WTC11 (cell line): ENCODE measurements around the gene RND3.

Experiments used
- CTCF ChIP-seq: fragments of 200-600 bp; IDR thresholded peaks from 2 replicates; pipeline ENCODE4 v1.8.0; 2022; ENCODE audit warnings: antibody characterized with exemption
- E2F4 ChIP-seq: sonication (generic); formaldehyde crosslinking; IDR thresholded peaks from 2 replicates; pipeline ENCODE4 v1.8.1; 2022; ENCODE audit warnings: low read depth, mild to moderate bottlenecking, moderate library complexity, missing genetic modification reagents, borderline replicate concordance
- PREB ChIP-seq: sonication (generic); formaldehyde crosslinking; IDR thresholded peaks from 2 replicates; pipeline ENCODE4 v1.8.1; 2022; ENCODE audit warnings: mild to moderate bottlenecking, missing genetic modification reagents, moderate library complexity, borderline replicate concordance
- ZNF121 ChIP-seq: sonication (generic); formaldehyde crosslinking; IDR thresholded peaks from 2 replicates; pipeline ENCODE4 v1.8.0; 2023; ENCODE audit warnings: missing genetic modification reagents
- ZNF232 ChIP-seq: sonication (generic); formaldehyde crosslinking; IDR thresholded peaks from 2 replicates; pipeline ENCODE4 v1.8.0; 2022; ENCODE audit warnings: mild to moderate bottlenecking, missing genetic modification reagents
- TF ChIP-seq, protein P1 (sequence below): sonication (generic); formaldehyde crosslinking; IDR thresholded peaks from 2 replicates; pipeline ENCODE4 v1.8.0; 2023; ENCODE audit warnings: missing genetic modification reagents

DNA sequence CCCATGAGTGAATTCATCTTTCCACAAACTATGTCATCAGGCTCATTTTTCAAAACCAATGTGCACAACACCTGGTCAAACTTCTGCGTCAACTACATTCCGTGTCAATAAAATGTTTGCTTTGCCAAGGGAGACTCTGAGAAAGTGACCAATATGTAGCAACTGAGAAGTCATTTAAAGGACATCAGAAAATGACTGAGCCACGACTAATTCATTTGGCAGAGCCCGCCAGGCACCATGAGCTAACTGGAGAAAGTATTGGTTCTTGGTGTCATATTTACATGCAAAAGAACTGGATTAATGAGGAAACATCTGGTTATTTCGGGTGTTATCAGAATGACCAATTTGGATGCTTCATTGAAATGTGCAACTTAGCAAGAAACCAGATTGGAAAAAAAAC lies 7.2 kb downstream of the RND3 start:
- no peak for TF ChIP-seq CTCF
- TF ChIP-seq ZNF232 (CRISPR knock-in tag), result no peak
- no peak for TF ChIP-seq E2F4
- TF ChIP-seq PREB (CRISPR knock-in tag), result no peak
- TF ChIP-seq, protein P1, sequence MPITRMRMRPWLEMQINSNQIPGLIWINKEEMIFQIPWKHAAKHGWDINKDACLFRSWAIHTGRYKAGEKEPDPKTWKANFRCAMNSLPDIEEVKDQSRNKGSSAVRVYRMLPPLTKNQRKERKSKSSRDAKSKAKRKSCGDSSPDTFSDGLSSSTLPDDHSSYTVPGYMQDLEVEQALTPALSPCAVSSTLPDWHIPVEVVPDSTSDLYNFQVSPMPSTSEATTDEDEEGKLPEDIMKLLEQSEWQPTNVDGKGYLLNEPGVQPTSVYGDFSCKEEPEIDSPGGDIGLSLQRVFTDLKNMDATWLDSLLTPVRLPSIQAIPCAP (CRISPR knock-in tag), result no peak
- TF ChIP-seq ZNF121, result no peak
